Stomach (tissue), 4 donors: ENCODE results near the gene WDPCP.

Experiments used
- POLR2AphosphoS5 ChIP-seq, 3 donors: sonication (generic); formaldehyde crosslinking; IDR thresholded peaks; one replicate each; pipeline ENCODE4 v1.6.1; 2016; ENCODE audit warnings: antibody characterized with exemption in 3 of 3
- TF ChIP-seq, protein P1 (sequence below), 7 experiments: fragments of 450-650 bp in 4 of 7; fragments of 200-600 bp in 3 of 7; sonication (generic) in 3 of 7; IDR thresholded peaks; one replicate each; pipeline ENCODE4 v1.5.1; 2016 to 2019; ENCODE audit warnings: antibody characterized with exemption in 7 of 7, control low read depth in 2 of 7, mild to moderate bottlenecking in 1 of 7

GRCh38 chr2:63096491-63096890 lies 491.8 kb downstream of the WDPCP start:
- TF ChIP-seq, protein P1, sequence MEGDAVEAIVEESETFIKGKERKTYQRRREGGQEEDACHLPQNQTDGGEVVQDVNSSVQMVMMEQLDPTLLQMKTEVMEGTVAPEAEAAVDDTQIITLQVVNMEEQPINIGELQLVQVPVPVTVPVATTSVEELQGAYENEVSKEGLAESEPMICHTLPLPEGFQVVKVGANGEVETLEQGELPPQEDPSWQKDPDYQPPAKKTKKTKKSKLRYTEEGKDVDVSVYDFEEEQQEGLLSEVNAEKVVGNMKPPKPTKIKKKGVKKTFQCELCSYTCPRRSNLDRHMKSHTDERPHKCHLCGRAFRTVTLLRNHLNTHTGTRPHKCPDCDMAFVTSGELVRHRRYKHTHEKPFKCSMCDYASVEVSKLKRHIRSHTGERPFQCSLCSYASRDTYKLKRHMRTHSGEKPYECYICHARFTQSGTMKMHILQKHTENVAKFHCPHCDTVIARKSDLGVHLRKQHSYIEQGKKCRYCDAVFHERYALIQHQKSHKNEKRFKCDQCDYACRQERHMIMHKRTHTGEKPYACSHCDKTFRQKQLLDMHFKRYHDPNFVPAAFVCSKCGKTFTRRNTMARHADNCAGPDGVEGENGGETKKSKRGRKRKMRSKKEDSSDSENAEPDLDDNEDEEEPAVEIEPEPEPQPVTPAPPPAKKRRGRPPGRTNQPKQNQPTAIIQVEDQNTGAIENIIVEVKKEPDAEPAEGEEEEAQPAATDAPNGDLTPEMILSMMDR (IDR thresholded peaks at IDR 0.05): no peak
- no peak for TF ChIP-seq POLR2AphosphoS5 (IDR thresholded peaks at IDR 0.05)
